ENCODE results near the gene CLINT1. TPM values are rescaled to one million over a fixed set of nuclear protein-coding genes. Genes with fewer than 3 reads are reported as not detected.

Gene CLINT1
- total and polyA plus RNA-seq, 9 of the 15 experiments (the other 6 are each of a cell fraction or from before 2014, with no cell fraction given), result 23.6 to 125 (median 71.4) TPM

GRCh38 chr5:157862183-157862851 lies 3.4 kb upstream of the CLINT1 start:
- H3K79me2 ChIP-seq (ENCODE audit: control insufficient read depth, insufficient read depth, low read length), result peaks cover 20% of the 10 kb centered on the region
- no peak overlapping the region for H3K27ac ChIP-seq (ENCODE audit: extremely low read depth, low read depth, low read length)
- H4K20me1 ChIP-seq (replicated peaks; ENCODE audit: control insufficient read depth, insufficient read depth, low read length), result 0 out of 2 replicates have a peak, but pooled peaks cover 8% of the 10 kb centered on the region
- H3K9me3 ChIP-seq (replicated peaks; ENCODE audit: control insufficient read depth, insufficient read depth, low read depth, low read length), result no peaks in the 10 kb centered on the region
- intact Hi-C loops (cut with micrococcal nuclease), result no loop called here
- no peaks in the 10 kb centered on the region for H3K36me3 ChIP-seq (ENCODE audit: control insufficient read depth, insufficient read depth, low read length)
- POLR2A ChIA-PET, result no interaction called here
- H3K27me3 ChIP-seq (ENCODE audit: control insufficient read depth in 2 of 2, insufficient read depth in 2 of 2, low read length in 2 of 2), result no peaks in the 10 kb centered on the region
- 50% methylated on average over 6 of the region's 6 CpGs for WGBS (ENCODE audit: insufficient coverage, low coverage, missing lambda C conversion rate)
- H3K4me2 ChIP-seq (ENCODE audit: insufficient read depth, low read length), result no peak overlapping the region
- DNase-seq (ENCODE audit: extremely low read depth in 1 of 4, low spot score in 3 of 4) (no peak), FAIRE-seq (no peak), ATAC-seq (no peak)
- no peak overlapping the region for H3K4me3 ChIP-seq
- in situ Hi-C loops (cut with MboI), result no loop called here
- no peaks in the 10 kb centered on the region for H3K9me1 ChIP-seq (ENCODE audit: control insufficient read depth, insufficient read depth, low read length)
- TF ChIP-seq PCBP1 (IDR thresholded peaks at IDR 0.05; ENCODE audit: low read depth, low read length, poor library complexity, severe bottlenecking) (no peak), TFAM (CRISPR knock-in tag; conservative IDR thresholded peaks at IDR 0.05) (no peak), CC2D1A (IDR thresholded peaks at IDR 0.05) (no peak), USF2 (CRISPR knock-in tag; IDR thresholded peaks at IDR 0.05) (no peak), EP400 (IDR thresholded peaks at IDR 0.05) (no peak), YBX1 (IDR thresholded peaks at IDR 0.05) (no peak)
- no peaks in the 10 kb centered on the region; a peak in 3 of 5 replicates for H3K4me1 ChIP-seq (replicated peaks in 1 of 2; ENCODE audit: control insufficient read depth in 2 of 2, insufficient read depth in 2 of 2, low read length in 2 of 2)
- no TSS peak for BruUV-seq (replicated peaks)
- CTCF ChIA-PET (ENCODE audit: low intra/inter-chr PET ratio), result no interaction called here
- H3K9ac ChIP-seq (ENCODE audit: insufficient read depth in 1 of 2, low read depth in 2 of 2, low read length in 2 of 2), result no peak overlapping the region
- no peak overlapping the region for H2AFZ ChIP-seq (ENCODE audit: low read depth, low read length)

Measured in K562 (cell line).